OCI-LY3 (cell line): ENCODE measurements around the gene RAB8B.

Source experiments
- EZH2phosphoT487 ChIP-seq: fragments of 200-600 bp; shearing (Covaris generic); IDR thresholded peaks from 2 replicates; pipeline ENCODE4 v1.6.1; 2018; ENCODE audit warnings: antibody characterized with exemption, mixed run types, low read depth
- TF ChIP-seq, protein P1 (sequence below): fragments of 200-600, 300-600 bp; sonication (generic); IDR thresholded peaks from 2 replicates; pipeline ENCODE4 v1.5.1; 2014; ENCODE audit warnings: antibody characterized with exemption, low read length, low read depth

GRCh38 chr15:63277038-63277892 is 87.9 kb downstream of the RAB8B start, which contains the start of gene APH1B:
- TF ChIP-seq, protein P1, sequence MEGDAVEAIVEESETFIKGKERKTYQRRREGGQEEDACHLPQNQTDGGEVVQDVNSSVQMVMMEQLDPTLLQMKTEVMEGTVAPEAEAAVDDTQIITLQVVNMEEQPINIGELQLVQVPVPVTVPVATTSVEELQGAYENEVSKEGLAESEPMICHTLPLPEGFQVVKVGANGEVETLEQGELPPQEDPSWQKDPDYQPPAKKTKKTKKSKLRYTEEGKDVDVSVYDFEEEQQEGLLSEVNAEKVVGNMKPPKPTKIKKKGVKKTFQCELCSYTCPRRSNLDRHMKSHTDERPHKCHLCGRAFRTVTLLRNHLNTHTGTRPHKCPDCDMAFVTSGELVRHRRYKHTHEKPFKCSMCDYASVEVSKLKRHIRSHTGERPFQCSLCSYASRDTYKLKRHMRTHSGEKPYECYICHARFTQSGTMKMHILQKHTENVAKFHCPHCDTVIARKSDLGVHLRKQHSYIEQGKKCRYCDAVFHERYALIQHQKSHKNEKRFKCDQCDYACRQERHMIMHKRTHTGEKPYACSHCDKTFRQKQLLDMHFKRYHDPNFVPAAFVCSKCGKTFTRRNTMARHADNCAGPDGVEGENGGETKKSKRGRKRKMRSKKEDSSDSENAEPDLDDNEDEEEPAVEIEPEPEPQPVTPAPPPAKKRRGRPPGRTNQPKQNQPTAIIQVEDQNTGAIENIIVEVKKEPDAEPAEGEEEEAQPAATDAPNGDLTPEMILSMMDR = no peak
- TF ChIP-seq EZH2phosphoT487 = no peak
